GM23338 (cell line): ENCODE measurements around the gene STAM. TPM values are rescaled to one million over a fixed set of nuclear protein-coding genes. Genes with fewer than 3 reads are reported as not detected.

Experiments used
- CREB1 ChIP-seq: fragments of 250-450 bp; sonication (Bioruptor Pico); IDR thresholded peaks from 2 replicates; pipeline ENCODE4 v1.5.0; 2020; ENCODE audit warnings: low read depth, mild to moderate bottlenecking, moderate library complexity
- CTCF ChIP-seq, 2 experiments: fragments of 200-600 bp in 1 of 2; sonication (generic) in 1 of 2; conservative IDR thresholded peaks; 2 replicates each; pipeline versions ENCODE4 v1.5.1 to v1.6.1; 2016 to 2017; ENCODE audit warnings: antibody characterized with exemption in 2 of 2, low read depth in 2 of 2, mild to moderate bottlenecking in 2 of 2, moderate library complexity in 1 of 2
- ETS1 ChIP-seq: IDR thresholded peaks from 2 replicates; pipeline ENCODE4 v1.6.1; 2016; ENCODE audit warnings: antibody characterized with exemption
- EZH2 ChIP-seq: fragments of 200-600 bp; sonication (generic); IDR thresholded peaks from one replicate; pipeline ENCODE4 v1.8.0; 2017; ENCODE audit warnings: antibody characterized with exemption, mild to moderate bottlenecking, low read depth; ENCODE audit not compliant: unreplicated experiment
- JUNB ChIP-seq: IDR thresholded peaks from one replicate; pipeline ENCODE4 v1.6.1; 2016; ENCODE audit warnings: antibody characterized with exemption; ENCODE audit not compliant: unreplicated experiment
- NANOG ChIP-seq: IDR thresholded peaks from 2 replicates; pipeline ENCODE4 v1.6.1; 2016; ENCODE audit warnings: antibody characterized with exemption, borderline replicate concordance
- POLR2AphosphoS5 ChIP-seq: IDR thresholded peaks from 2 replicates; pipeline ENCODE4 v1.6.1; 2016; ENCODE audit warnings: antibody characterized with exemption, low read depth
- REST ChIP-seq: IDR thresholded peaks from one replicate; pipeline ENCODE4 v1.6.1; 2018; ENCODE audit warnings: antibody characterized with exemption; ENCODE audit not compliant: unreplicated experiment
- STAT1 ChIP-seq: IDR thresholded peaks from one replicate; pipeline ENCODE4 v1.6.1; 2016; ENCODE audit warnings: antibody characterized with exemption; ENCODE audit not compliant: unreplicated experiment
- ZNF462 ChIP-seq: fragments of 250-450 bp; sonication (Bioruptor Pico); IDR thresholded peaks from 2 replicates; pipeline ENCODE4 v1.5.0; 2020; ENCODE audit warnings: mild to moderate bottlenecking, moderate library complexity
- polyA plus RNA-seq: library from polyadenylated mRNA; unstranded; fragments of >200 nt; fragmentation: Nextera tagmentation; extraction: Ambion mirVana; gene quantifications from 2 replicates; pipeline ENCODE4 v1.2.1, GENCODE V29; 2016
- total RNA-seq: library from RNA; depleted of rRNA; stranded (reverse); fragments of >200 nt; shearing (Covaris generic); gene quantifications from 2 replicates; pipeline ENCODE4 v1.2.3, GENCODE V29; 2014

The STAM gene
- total and polyA plus RNA-seq, 2 experiments from 2014 or later, result 28.8 to 40.5 TPM

GRCh38 chr10:17708821-17709220, 64.9 kb downstream of the STAM start (continued):
- TF ChIP-seq ZNF462 (CRISPR knock-in tag) (no peak), ETS1 (no peak), JUNB (no peak), CTCF (conservative IDR thresholded peaks at IDR 0.05; ENCODE audit: low read depth in 2 of 2) (no peak), EZH2 (no peak), NANOG (no peak), CREB1 (CRISPR knock-in tag) (no peak), STAT1 (no peak), POLR2AphosphoS5 (no peak), REST (no peak)
